Esophagus muscularis mucosa (tissue), 4 donors: ENCODE data around the gene AUH. TPM values are rescaled to one million over a fixed set of nuclear protein-coding genes. Genes with fewer than 3 reads are reported as not detected.

Experiments
- DNase-seq: peaks from one replicate; pipeline ENCODE4 v3.0.0-alpha.2; 2017; ENCODE audit errors: extremely low spot score
- H3K27ac ChIP-seq, 4 donors: fragments of 200-600 bp; sonication (generic); replicated peaks in 1 of 4; 1 replicate in 3 of 4; 2 replicates in 1 of 4; pipeline ENCODE4 v1.5.1; 2016 to 2019; ENCODE audit warnings: mild to moderate bottlenecking in 1 of 4
- H3K27me3 ChIP-seq, 4 donors: fragments of 200-600 bp; sonication (generic); one replicate each; pipeline versions ENCODE4 v1.5.1 to v1.6.0; 2016 to 2019
- H3K36me3 ChIP-seq, 4 donors: fragments of 200-600 bp; sonication (generic); one replicate each; pipeline ENCODE4 v1.5.1; 2016 to 2019
- H3K4me1 ChIP-seq, 4 donors: fragments of 200-600 bp; sonication (generic); one replicate each; pipeline ENCODE4 v1.5.1; 2016 to 2019
- H3K4me3 ChIP-seq, 4 donors: fragments of 200-600 bp; sonication (generic); 1 replicate in 2 of 4; 2 replicates in 2 of 4; pipeline ENCODE4 v1.5.1; 2016 to 2019; ENCODE audit warnings: mild to moderate bottlenecking in 4 of 4, moderate library complexity in 1 of 4
- H3K9me3 ChIP-seq, 4 donors: fragments of 200-600 bp; sonication (generic); 1 replicate in 3 of 4; 2 replicates in 1 of 4; pipeline ENCODE4 v1.5.1; 2016 to 2019
- CTCF ChIP-seq, 3 experiments: fragments of 200-600 bp in 2 of 3; fragments of 450-650 bp in 1 of 3; sonication (generic) in 2 of 3; IDR thresholded peaks; one replicate each; pipeline ENCODE4 v1.5.1; 2017 to 2019; ENCODE audit warnings: antibody characterized with exemption in 3 of 3, mild to moderate bottlenecking in 2 of 3, moderate library complexity in 1 of 3
- EP300 ChIP-seq: sonication (generic); formaldehyde crosslinking; IDR thresholded peaks from one replicate; pipeline ENCODE4 v1.6.1; 2017; ENCODE audit warnings: antibody characterized with exemption
- POLR2A ChIP-seq: fragments of 450-650 bp; IDR thresholded peaks from one replicate; pipeline ENCODE4 v1.6.1; 2017; ENCODE audit warnings: antibody characterized with exemption, moderate library complexity, mild to moderate bottlenecking, low read depth
- POLR2AphosphoS5 ChIP-seq, 2 donors: sonication (generic); formaldehyde crosslinking; IDR thresholded peaks; one replicate each; pipeline ENCODE4 v1.6.1; 2017; ENCODE audit warnings: antibody characterized with exemption in 2 of 2
- WGBS: methylation state at CpG from one replicate; pipeline ENCODE4 v1.1.5; 2018; 5-methylcytosine and 5-hydroxymethylcytosine counted together
- intact Hi-C: fragments of 100-400 bp; cut with DNase I; formaldehyde crosslinking; loops from one replicate; pipeline ENCODE4 v1.15.1; 2023
- total RNA-seq, 4 donors: library from RNA; depleted of rRNA; stranded (reverse); fragments of >200 nt; gene quantifications; one replicate each; pipeline versions ENCODE4 v1.1.0 to v1.2.1, GENCODE V29; 2016

Gene AUH
- total RNA-seq, 4 donors from 2014 or later = 17.7 to 29.9 (median 22.3) TPM

- Histone ChIP-seq H3K4me3 (no peak overlapping the region), H3K9me3 (no peaks in the 10 kb centered on the region), H3K4me1 (peaks cover 6 to 10% (median 7%) of the 10 kb centered on the region in 4 donors), H3K36me3 (peaks cover 0 to 4% (median under 1%) of the 10 kb centered on the region in 4 donors), H3K27me3 (no peaks in the 10 kb centered on the region), H3K27ac (no peak overlapping the region)
- intact Hi-C loops = no loop called here
- DNase-seq = no peak
- no peak for TF ChIP-seq POLR2A
- TF ChIP-seq POLR2AphosphoS5 (IDR thresholded peaks at IDR 0.05) = no peak
- no peak for TF ChIP-seq CTCF (IDR thresholded peaks at IDR 0.05)
- no peak for TF ChIP-seq EP300
- WGBS = 78% methylated on average over 12 of the region's 12 CpGs
Observed at GRCh38 chr9:91332546-91333231, 29.0 kb downstream of the AUH start.

GRCh38 chr9:91331849-91332248 lies 29.9 kb downstream of the AUH start:
- no peak overlapping the region for H3K27ac ChIP-seq
- no peaks in the 10 kb centered on the region for H3K9me3 ChIP-seq
- intact Hi-C loops = no loop called here
- DNase-seq = no peak
- TF ChIP-seq POLR2A = no peak
- TF ChIP-seq POLR2AphosphoS5 (IDR thresholded peaks at IDR 0.05) = no peak
- no peak for TF ChIP-seq CTCF (IDR thresholded peaks at IDR 0.05)
- no peak for TF ChIP-seq EP300
- 91% methylated on average over 7 of the region's 7 CpGs for WGBS
- no peak overlapping the region for H3K4me3 ChIP-seq
- H3K36me3 ChIP-seq = peaks cover 0 to 12% (median 5%) of the 10 kb centered on the region in 4 donors
- no peaks in the 10 kb centered on the region for H3K27me3 ChIP-seq
- peaks cover 6 to 10% (median 7%) of the 10 kb centered on the region in 4 donors for H3K4me1 ChIP-seq

GRCh38 chr9:91328186-91328585 lies 33.5 kb downstream of the AUH start:
- Histone ChIP-seq H3K9me3 (no peaks in the 10 kb centered on the region), H3K4me1 (peaks cover 6 to 10% (median 7%) of the 10 kb centered on the region in 4 donors), H3K36me3 (peaks cover 0 to 19% (median 5%) of the 10 kb centered on the region in 4 donors), H3K27me3 (no peaks in the 10 kb centered on the region), H3K27ac (no peak overlapping the region), H3K4me3 (no peak overlapping the region)
- TF ChIP-seq POLR2A (no peak), POLR2AphosphoS5 (IDR thresholded peaks at IDR 0.05) (no peak), EP300 (no peak), CTCF (IDR thresholded peaks at IDR 0.05) (no peak)
- intact Hi-C loops = no loop called here
- 90% methylated on average over 6 of the region's 6 CpGs for WGBS
- no peak for DNase-seq

- DNase-seq = no peak
Observed at GRCh38 chr9:91321691-91322090, 40.0 kb downstream of the AUH start.

More at GRCh38 chr9:91321691-91322090, 40.0 kb downstream of the AUH start:
- no peaks in the 10 kb centered on the region for H3K9me3 ChIP-seq
- TF ChIP-seq CTCF (IDR thresholded peaks at IDR 0.05) = no peak
- no peak for TF ChIP-seq POLR2AphosphoS5 (IDR thresholded peaks at IDR 0.05)
- no peak for TF ChIP-seq POLR2A
- TF ChIP-seq EP300 = no peak
- H3K4me3 ChIP-seq = no peak overlapping the region
- H3K4me1 ChIP-seq = no peaks in the 10 kb centered on the region
- H3K27me3 ChIP-seq = no peaks in the 10 kb centered on the region
- H3K27ac ChIP-seq = no peak overlapping the region
- H3K36me3 ChIP-seq = peaks cover 0 to 19% (median 0%) of the 10 kb centered on the region in 4 donors
- intact Hi-C loops = no loop called here
